HG03565 (cell line): ENCODE results near the gene PDGFC.

Source experiments
- ATAC-seq: cut with Tn5 transposase; IDR thresholded peaks from one replicate; pipeline ENCODE4 v1.9.1; 2021; ENCODE audit warnings: mild to moderate bottlenecking, moderate library complexity; ENCODE audit not compliant: unreplicated experiment

The PDGFC gene

GRCh38 chr4:156790866-156791265 lies 180.7 kb downstream of the PDGFC start:
- ATAC-seq: no peak

GRCh38 chr4:156788782-156789181 lies 182.8 kb downstream of the PDGFC start:
- ATAC-seq: no peak

- no peak for ATAC-seq
Measured at GRCh38 chr4:156786713-156787112, 184.9 kb downstream of the PDGFC start.

GRCh38 chr4:156784970-156785369 lies 186.6 kb downstream of the PDGFC start:
- no peak for ATAC-seq

- no peak for ATAC-seq
Measured at GRCh38 chr4:156783966-156784365, 187.6 kb downstream of the PDGFC start.

- ATAC-seq: no peak
Measured at GRCh38 chr4:156782491-156782890, 189.1 kb downstream of the PDGFC start.

GRCh38 chr4:156781852-156782251 lies 189.7 kb downstream of the PDGFC start:
- no peak for ATAC-seq

- no peak for ATAC-seq
Measured at GRCh38 chr4:156779774-156780173, 191.8 kb downstream of the PDGFC start.

GRCh38 chr4:156779042-156779441 lies 192.6 kb downstream of the PDGFC start:
- ATAC-seq: no peak

GRCh38 chr4:156778606-156779005 lies 193.0 kb downstream of the PDGFC start:
- no peak for ATAC-seq

- no peak for ATAC-seq
Measured at GRCh38 chr4:156778093-156778492, 193.5 kb downstream of the PDGFC start.

- no peak for ATAC-seq
Measured at GRCh38 chr4:156775813-156776212, 195.8 kb downstream of the PDGFC start.

GRCh38 chr4:156774422-156774821 lies 197.2 kb downstream of the PDGFC start:
- ATAC-seq: no peak

- ATAC-seq: no peak
Measured at GRCh38 chr4:156773648-156774357, 197.8 kb downstream of the PDGFC start.

GRCh38 chr4:156771171-156771837 lies 200.3 kb downstream of the PDGFC start:
- no peak for ATAC-seq

GRCh38 chr4:156770140-156770539 lies 201.5 kb downstream of the PDGFC start:
- no peak for ATAC-seq

- ATAC-seq: no peak
Measured at GRCh38 chr4:156767911-156768415, 203.6 kb downstream of the PDGFC start.

GRCh38 chr4:156766846-156767245 lies 204.8 kb downstream of the PDGFC start:
- ATAC-seq: no peak

GRCh38 chr4:156765277-156765676 lies 206.3 kb downstream of the PDGFC start:
- no peak for ATAC-seq

GRCh38 chr4:156764846-156765245 lies 206.8 kb downstream of the PDGFC start:
- ATAC-seq: no peak

- no peak for ATAC-seq
Measured at GRCh38 chr4:156764145-156764544, 207.5 kb downstream of the PDGFC start.

- no peak for ATAC-seq
Measured at GRCh38 chr4:156763511-156763910, 208.1 kb downstream of the PDGFC start.
